Brain microvascular endothelial cell (primary cell): ENCODE data around the gene AIF1.
"Not testable (repeated sequence)": the region's sequence is repeated elsewhere in the genome, so short reads cannot be mapped to it uniquely, and the experiment has no call there.

Source experiments
- DNase-seq: peaks from one replicate; pipeline ENCODE4 v3.0.0-alpha.2; 2020
- H3K27ac ChIP-seq: fragments of 250-450 bp; sonication (Bioruptor Pico); 2 replicates; pipeline ENCODE4 v1.5.1; 2020; ENCODE audit warnings: mild to moderate bottlenecking, moderate library complexity
- H3K27me3 ChIP-seq: fragments of 250-450 bp; sonication (Bioruptor Pico); replicated peaks from 2 replicates; pipeline ENCODE4 v1.5.1; 2020; ENCODE audit warnings: mild to moderate bottlenecking
- H3K36me3 ChIP-seq: fragments of 250-450 bp; sonication (Bioruptor Pico); replicated peaks from 2 replicates; pipeline ENCODE4 v1.5.1; 2020; ENCODE audit warnings: mild to moderate bottlenecking
- H3K4me3 ChIP-seq: 2 replicates; pipeline ENCODE4 v1.5.1; 2011; ENCODE audit warnings: low read depth, mild to moderate bottlenecking, control low read depth, low read length, moderate library complexity
- CTCF ChIP-seq: IDR thresholded peaks from 2 replicates; pipeline ENCODE4 v1.5.1; 2011; ENCODE audit warnings: low read depth, mild to moderate bottlenecking, moderate library complexity, low read length, control low read depth, inconsistent platforms; ENCODE audit errors: missing control alignments
- in situ Hi-C: cut with HindIII; loops from 2 replicates; pipeline ENCODE4 v1.10.0; 2017; ENCODE audit warnings: low sequenced_read_pairs, low pct_ligation_motif_present

The AIF1 gene

GRCh38 chr6:31586599-31587281, 28.3 kb upstream of the AIF1 start:
- Histone ChIP-seq H3K27me3 (no peaks in the 10 kb centered on the region), H3K36me3 (no peaks in the 10 kb centered on the region), H3K4me3 (no peak overlapping the region), H3K27ac (no peak overlapping the region)
- no peak for TF ChIP-seq CTCF
- no peak for DNase-seq
- in situ Hi-C loops: no loop called here

- H3K4me3 ChIP-seq: no peak overlapping the region
- no peaks in the 10 kb centered on the region for H3K36me3 ChIP-seq
- no peak for DNase-seq
- H3K27ac ChIP-seq: no peak overlapping the region
- in situ Hi-C loops: no loop called here
- no peak for TF ChIP-seq CTCF
- no peaks in the 10 kb centered on the region for H3K27me3 ChIP-seq
Measured at GRCh38 chr6:31587791-31588777, 26.9 kb upstream of the AIF1 start.

- Histone ChIP-seq H3K4me3 (no peak overlapping the region), H3K27me3 (no peaks in the 10 kb centered on the region), H3K36me3 (no peaks in the 10 kb centered on the region), H3K27ac (no peak overlapping the region)
- TF ChIP-seq CTCF: no peak
- DNase-seq: no peak
- in situ Hi-C loops: no loop called here
Measured at GRCh38 chr6:31588871-31589650, 26.0 kb upstream of the AIF1 start.

GRCh38 chr6:31590691-31591090, 24.3 kb upstream of the AIF1 start:
- H3K27ac ChIP-seq, H3K36me3 ChIP-seq, DNase-seq, H3K4me3 ChIP-seq, H3K27me3 ChIP-seq, in situ Hi-C loops: not testable (repeated sequence)

GRCh38 chr6:31592396-31592771, 22.6 kb upstream of the AIF1 start:
- no peak overlapping the region for H3K27ac ChIP-seq
- H3K36me3 ChIP-seq: no peaks in the 10 kb centered on the region
- no peak for TF ChIP-seq CTCF
- no peaks in the 10 kb centered on the region for H3K27me3 ChIP-seq
- H3K4me3 ChIP-seq: no peak overlapping the region
- no peak for DNase-seq
- in situ Hi-C loops: no loop called here

GRCh38 chr6:31597006-31597405, 18.0 kb upstream of the AIF1 start:
- peak; percentile 32 for DNase-seq
- Histone ChIP-seq H3K4me3 (no peak overlapping the region), H3K27ac (no peak overlapping the region), H3K27me3 (no peaks in the 10 kb centered on the region), H3K36me3 (no peaks in the 10 kb centered on the region)
- TF ChIP-seq CTCF: peak; percentile 60
- in situ Hi-C loops: no loop called here
